Transverse colon (tissue), 4 donors: ENCODE data around the gene FASN. TPM values are rescaled to one million over a fixed set of nuclear protein-coding genes. Genes with fewer than 3 reads are reported as not detected.

Experiments
- DNase-seq: peaks from one replicate; pipeline ENCODE4 v3.0.0-alpha.2; 2019
- H3K27ac ChIP-seq, 4 donors: fragments of 200-600 bp; sonication (generic); 2 replicates each; pipeline ENCODE4 v1.5.1; 2016 to 2018; ENCODE audit warnings: inconsistent platforms in 4 of 4
- H3K27me3 ChIP-seq: fragments of 200-600 bp; sonication (generic); 2 replicates; pipeline ENCODE4 v1.5.1; 2017; ENCODE audit warnings: inconsistent platforms
- H3K36me3 ChIP-seq, 4 donors: fragments of 200-600 bp; sonication (generic); 2 replicates each; pipeline ENCODE4 v1.5.1; 2017 to 2019; ENCODE audit warnings: inconsistent platforms in 4 of 4
- H3K4me1 ChIP-seq, 4 donors: fragments of 200-600 bp; sonication (generic); 2 replicates each; pipeline ENCODE4 v1.5.1; 2017 to 2020; ENCODE audit warnings: inconsistent platforms in 4 of 4
- H3K4me3 ChIP-seq, 4 donors: fragments of 200-600 bp; sonication (generic); 1 replicate in 1 of 4; 2 replicates in 3 of 4; pipeline versions ENCODE4 v1.5.1 to v1.6.1; 2017 to 2019; ENCODE audit warnings: inconsistent platforms in 4 of 4
- H3K9me3 ChIP-seq, 2 donors: fragments of 200-600 bp; sonication (generic); 2 replicates each; pipeline ENCODE4 v1.5.1; 2017 to 2019; ENCODE audit warnings: inconsistent platforms in 2 of 2
- EP300 ChIP-seq: sonication (generic); formaldehyde crosslinking; IDR thresholded peaks from one replicate; pipeline ENCODE4 v1.6.1; 2017; ENCODE audit warnings: antibody characterized with exemption, low read depth
- POLR2A ChIP-seq: fragments of 450-650 bp; IDR thresholded peaks from one replicate; pipeline ENCODE4 v1.6.1; 2016; ENCODE audit warnings: antibody characterized with exemption, mild to moderate bottlenecking, moderate library complexity
- POLR2AphosphoS5 ChIP-seq, 3 donors: sonication (generic); formaldehyde crosslinking; IDR thresholded peaks; one replicate each; pipeline ENCODE4 v1.6.1; 2016; ENCODE audit warnings: antibody characterized with exemption in 3 of 3
- WGBS, 2 donors: methylation state at CpG; one replicate each; pipeline ENCODE4 v1.1.5; 2018; ENCODE audit warnings: low coverage in 1 of 2; 5-methylcytosine and 5-hydroxymethylcytosine counted together
- in situ Hi-C, 4 donors: fragments of 200-750 bp; cut with MboI; loops; one replicate each; pipeline versions ENCODE4 v1.15.0 to v1.15.1; 2017; ENCODE audit warnings: low sequenced_read_pairs in 3 of 4, low pct_ligation_motif_present in 1 of 4, low pct_unique_long_range_greater_than_20kb in 1 of 4
- intact Hi-C: fragments of 100-400 bp; cut with DNase I; formaldehyde crosslinking; loops from one replicate; pipeline ENCODE4 v1.15.1; 2023; ENCODE audit warnings: low total_unique reads
- total RNA-seq, 4 donors: library from RNA; depleted of rRNA; stranded (reverse); fragments of >200 nt; gene quantifications; one replicate each; pipeline ENCODE4 v1.1.0, GENCODE V29; 2016
- TF ChIP-seq, protein P1 (sequence below), 5 experiments: fragments of 200-600 bp in 3 of 5; fragments of 450-650 bp in 2 of 5; sonication (generic) in 3 of 5; IDR thresholded peaks; 1 replicate in 2 of 5; 2 replicates in 3 of 5; pipeline ENCODE4 v1.5.1; 2016 to 2017; ENCODE audit warnings: antibody characterized with exemption in 5 of 5, inconsistent platforms in 3 of 5, mild to moderate bottlenecking in 2 of 5, moderate library complexity in 1 of 5

Gene FASN
- total RNA-seq, 4 donors from 2014 or later = 25.1 to 185 (median 99.4) TPM

DNA sequence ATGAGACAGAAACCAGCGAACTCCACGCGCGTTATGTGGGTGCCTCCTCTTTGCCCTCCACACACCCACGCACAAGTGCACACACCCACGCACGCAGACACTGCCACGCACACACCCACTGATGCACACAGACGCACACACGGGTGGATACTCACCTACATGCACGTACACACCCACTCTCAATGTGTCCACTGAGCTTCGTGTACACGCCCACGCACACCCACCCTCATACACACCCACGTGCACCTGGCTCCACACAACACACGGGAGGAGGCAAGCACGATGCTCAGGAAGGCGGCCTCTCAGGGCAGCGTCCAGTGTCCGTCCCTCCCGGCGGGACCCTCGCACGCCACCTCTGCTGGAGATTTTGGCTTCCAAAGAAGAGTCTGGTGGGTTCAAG is 50.7 kb downstream of the FASN start:
- WGBS, 2 donors = 85% methylated on average over 23 of the region's 24 CpGs; no CpG with 5 or more reads in 1 of the 2 donors
- Histone ChIP-seq H3K27ac (no peak overlapping the region), H3K4me3 (no peak overlapping the region), H3K9me3 (no peaks in the 10 kb centered on the region), H3K36me3 (no peaks in the 10 kb centered on the region), H3K4me1 (peaks cover 6 to 17% (median 14%) of the 10 kb centered on the region in 4 donors), H3K27me3 (no peaks in the 10 kb centered on the region)
- DNase-seq = no peak
- intact Hi-C loops (no loop called here), in situ Hi-C loops (loop anchor here in 2 of 4 donors (25.0 kb wide), 1 partner anchor 115 kb away; no protein-coding TSS in a partner anchor)
- TF ChIP-seq POLR2AphosphoS5 (IDR thresholded peaks at IDR 0.05) (no peak), POLR2A (no peak)

DNA sequence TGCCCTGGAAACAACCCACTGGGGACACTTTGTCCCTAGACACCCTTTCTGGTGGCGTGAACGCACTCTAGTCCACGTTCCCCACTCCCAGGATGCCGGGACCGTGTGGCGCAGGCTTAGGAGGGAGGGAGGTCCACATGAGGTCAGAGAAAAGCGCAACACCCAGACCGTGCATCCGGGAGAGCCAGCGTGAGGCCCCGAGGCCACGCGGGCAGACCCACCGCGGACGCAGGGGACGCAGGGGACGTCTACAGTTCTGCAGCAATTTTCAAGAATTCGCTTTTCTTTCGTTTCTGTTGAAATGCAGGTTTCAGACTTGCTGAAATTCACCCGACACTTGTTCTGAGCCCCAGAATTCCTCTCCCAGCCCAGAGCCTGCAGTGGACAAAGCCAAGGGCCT is 51.1 kb downstream of the FASN start:
- Histone ChIP-seq H3K27ac (no peak overlapping the region), H3K4me1 (peaks cover 5 to 16% (median 13%) of the 10 kb centered on the region in 4 donors), H3K36me3 (no peaks in the 10 kb centered on the region), H3K9me3 (no peaks in the 10 kb centered on the region), H3K4me3 (no peak overlapping the region), H3K27me3 (no peaks in the 10 kb centered on the region)
- no peak for TF ChIP-seq POLR2A
- no peak for TF ChIP-seq POLR2AphosphoS5 (IDR thresholded peaks at IDR 0.05)
- TF ChIP-seq EP300 = no peak
- TF ChIP-seq, protein P1, sequence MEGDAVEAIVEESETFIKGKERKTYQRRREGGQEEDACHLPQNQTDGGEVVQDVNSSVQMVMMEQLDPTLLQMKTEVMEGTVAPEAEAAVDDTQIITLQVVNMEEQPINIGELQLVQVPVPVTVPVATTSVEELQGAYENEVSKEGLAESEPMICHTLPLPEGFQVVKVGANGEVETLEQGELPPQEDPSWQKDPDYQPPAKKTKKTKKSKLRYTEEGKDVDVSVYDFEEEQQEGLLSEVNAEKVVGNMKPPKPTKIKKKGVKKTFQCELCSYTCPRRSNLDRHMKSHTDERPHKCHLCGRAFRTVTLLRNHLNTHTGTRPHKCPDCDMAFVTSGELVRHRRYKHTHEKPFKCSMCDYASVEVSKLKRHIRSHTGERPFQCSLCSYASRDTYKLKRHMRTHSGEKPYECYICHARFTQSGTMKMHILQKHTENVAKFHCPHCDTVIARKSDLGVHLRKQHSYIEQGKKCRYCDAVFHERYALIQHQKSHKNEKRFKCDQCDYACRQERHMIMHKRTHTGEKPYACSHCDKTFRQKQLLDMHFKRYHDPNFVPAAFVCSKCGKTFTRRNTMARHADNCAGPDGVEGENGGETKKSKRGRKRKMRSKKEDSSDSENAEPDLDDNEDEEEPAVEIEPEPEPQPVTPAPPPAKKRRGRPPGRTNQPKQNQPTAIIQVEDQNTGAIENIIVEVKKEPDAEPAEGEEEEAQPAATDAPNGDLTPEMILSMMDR (IDR thresholded peaks at IDR 0.05) = no peak
- no peak for DNase-seq
- in situ Hi-C loops = loop anchor here in 2 of 4 donors (25.0 kb wide), 1 partner anchor 115 kb away; no protein-coding TSS in a partner anchor
- intact Hi-C loops = no loop called here
- WGBS, 2 donors = 89 to 100% methylated on average over 2 to 21 of the region's 21 CpGs

DNA sequence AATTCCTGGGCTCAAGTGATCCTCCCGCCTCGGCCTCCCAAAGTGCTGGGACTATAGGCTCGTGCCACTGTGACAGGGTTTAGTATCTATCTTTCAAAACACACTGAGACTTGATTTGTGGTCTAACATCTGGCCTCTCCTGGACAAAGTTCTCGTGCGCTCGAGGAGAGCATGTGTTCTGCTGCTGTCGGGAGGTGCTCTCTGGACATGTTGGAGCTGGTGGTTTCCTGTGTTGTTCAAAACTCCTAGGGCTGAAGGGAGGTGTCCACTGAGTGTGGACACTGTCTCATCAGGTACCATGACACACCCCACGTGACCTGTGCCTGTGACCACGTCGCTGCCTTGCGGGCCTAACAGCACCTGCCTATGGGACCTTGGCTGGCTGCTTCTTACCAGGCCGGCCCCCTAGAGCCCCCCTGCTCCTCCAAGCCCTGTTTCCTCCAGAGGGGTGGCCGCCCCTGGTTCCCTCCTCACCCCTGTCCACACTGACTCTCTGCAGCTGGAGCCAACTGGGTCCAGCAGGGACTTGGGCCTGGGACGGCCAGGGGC is 52.0 kb downstream of the FASN start:
- no peak for DNase-seq
- 76% methylated on average over 14 of the region's 14 CpGs; no CpG with 5 or more reads in 1 of the 2 donors for WGBS, 2 donors
- intact Hi-C loops = no loop called here
- TF ChIP-seq EP300 = no peak
- TF ChIP-seq, protein P1 (IDR thresholded peaks at IDR 0.05) = no peak
- no peak for TF ChIP-seq POLR2A
- no peak for TF ChIP-seq POLR2AphosphoS5 (IDR thresholded peaks at IDR 0.05)
- Histone ChIP-seq H3K9me3 (no peaks in the 10 kb centered on the region), H3K4me1 (peaks cover 5 to 13% (median 12%) of the 10 kb centered on the region in 4 donors), H3K27ac (no peak overlapping the region), H3K36me3 (no peaks in the 10 kb centered on the region), H3K27me3 (no peaks in the 10 kb centered on the region), H3K4me3 (no peak overlapping the region)
- in situ Hi-C loops = loop anchor here in 2 of 4 donors (25.0 kb wide), 1 partner anchor 116 kb away; no protein-coding TSS in a partner anchor

DNA sequence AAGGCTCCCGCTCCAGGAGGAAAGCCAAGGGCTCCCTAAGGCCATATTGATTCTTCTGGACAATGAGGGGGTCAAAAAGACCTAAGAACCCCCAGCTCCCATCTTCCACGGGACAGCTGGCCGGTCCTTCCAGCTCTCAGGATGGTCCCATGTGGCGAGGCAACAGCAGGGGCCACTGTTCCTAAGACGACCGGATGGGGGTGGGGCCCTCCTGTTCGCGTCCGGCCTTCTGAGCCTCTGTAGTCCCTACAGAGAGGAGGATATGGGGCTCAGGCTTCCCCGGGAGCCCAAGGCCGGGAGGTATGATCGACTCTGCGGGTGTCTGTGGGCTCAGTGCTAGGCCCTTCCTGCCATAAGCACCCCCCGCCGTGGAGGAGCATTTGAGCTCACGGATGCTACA is 54.5 kb downstream of the FASN start:
- no peak for DNase-seq
- H3K4me3 ChIP-seq = no peak overlapping the region
- in situ Hi-C loops = loop anchor here in 2 of 4 donors (25.0 kb wide), 1 partner anchor 119 kb away; no protein-coding TSS in a partner anchor
- TF ChIP-seq EP300 (no peak), POLR2AphosphoS5 (IDR thresholded peaks at IDR 0.05) (no peak), POLR2A (no peak)
- TF ChIP-seq, protein P1 (IDR thresholded peaks at IDR 0.05) = no peak
- intact Hi-C loops = no loop called here
- no peaks in the 10 kb centered on the region for H3K9me3 ChIP-seq
- WGBS, 2 donors = 76% methylated on average over 16 of the region's 16 CpGs; no CpG with 5 or more reads in 1 of the 2 donors
- H3K27me3 ChIP-seq = no peaks in the 10 kb centered on the region
- no peak overlapping the region for H3K27ac ChIP-seq
- H3K36me3 ChIP-seq = no peaks in the 10 kb centered on the region
- H3K4me1 ChIP-seq = no peaks in the 10 kb centered on the region
